SKM-1 (cell line): ENCODE data around the gene TXNL4B.
"Not testable (repeated sequence)": the region's sequence is repeated elsewhere in the genome, so short reads cannot be mapped to it uniquely, and the experiment has no call there.

Source experiments
- DNase-seq: peaks from one replicate; lab custom pipeline; 2025; ENCODE audit not compliant: unreplicated experiment; lab: John Stamatoyannopoulos, UW

TXNL4B gene

DNA sequence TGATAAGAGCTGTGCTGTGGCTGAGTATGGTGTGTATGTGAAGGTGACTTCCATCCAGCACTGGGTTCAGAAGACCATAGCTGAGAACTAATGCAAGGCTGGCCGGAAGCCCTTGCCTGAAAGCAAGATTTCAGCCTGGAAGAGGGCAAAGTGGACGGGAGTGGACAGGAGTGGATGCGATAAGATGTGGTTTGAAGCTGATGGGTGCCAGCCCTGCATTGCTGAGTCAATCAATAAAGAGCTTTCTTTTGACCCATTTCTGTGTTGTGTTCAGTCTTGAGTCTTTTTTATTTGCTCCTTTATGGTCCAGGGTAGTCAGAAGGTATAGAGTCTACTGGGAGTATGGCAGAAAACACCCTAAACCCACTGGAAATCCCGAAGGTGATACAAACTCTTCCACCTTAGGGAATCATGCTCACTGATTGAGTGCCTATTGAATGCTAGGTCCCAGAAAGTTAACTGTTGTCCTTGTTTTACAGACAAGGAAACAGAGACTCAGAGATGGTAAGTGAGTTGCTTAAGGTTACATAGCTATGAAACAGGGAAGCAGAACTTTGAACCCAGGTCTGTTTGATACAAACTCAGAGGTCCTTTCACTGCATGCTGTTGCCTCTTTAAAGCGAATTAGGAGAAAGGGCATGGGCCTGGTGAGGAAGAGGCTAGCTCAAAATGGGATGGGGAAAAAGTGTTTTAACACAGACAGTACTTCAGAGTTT, 16.3 kb downstream of the TXNL4B start:
- not testable (repeated sequence) for DNase-seq

GRCh38 chr16:72075067-72075466, 18.4 kb downstream of the TXNL4B start:
- DNase-seq = not testable (repeated sequence)

- DNase-seq = no peak
Measured at GRCh38 chr16:72073560-72074230, 19.7 kb downstream of the TXNL4B start.

DNA sequence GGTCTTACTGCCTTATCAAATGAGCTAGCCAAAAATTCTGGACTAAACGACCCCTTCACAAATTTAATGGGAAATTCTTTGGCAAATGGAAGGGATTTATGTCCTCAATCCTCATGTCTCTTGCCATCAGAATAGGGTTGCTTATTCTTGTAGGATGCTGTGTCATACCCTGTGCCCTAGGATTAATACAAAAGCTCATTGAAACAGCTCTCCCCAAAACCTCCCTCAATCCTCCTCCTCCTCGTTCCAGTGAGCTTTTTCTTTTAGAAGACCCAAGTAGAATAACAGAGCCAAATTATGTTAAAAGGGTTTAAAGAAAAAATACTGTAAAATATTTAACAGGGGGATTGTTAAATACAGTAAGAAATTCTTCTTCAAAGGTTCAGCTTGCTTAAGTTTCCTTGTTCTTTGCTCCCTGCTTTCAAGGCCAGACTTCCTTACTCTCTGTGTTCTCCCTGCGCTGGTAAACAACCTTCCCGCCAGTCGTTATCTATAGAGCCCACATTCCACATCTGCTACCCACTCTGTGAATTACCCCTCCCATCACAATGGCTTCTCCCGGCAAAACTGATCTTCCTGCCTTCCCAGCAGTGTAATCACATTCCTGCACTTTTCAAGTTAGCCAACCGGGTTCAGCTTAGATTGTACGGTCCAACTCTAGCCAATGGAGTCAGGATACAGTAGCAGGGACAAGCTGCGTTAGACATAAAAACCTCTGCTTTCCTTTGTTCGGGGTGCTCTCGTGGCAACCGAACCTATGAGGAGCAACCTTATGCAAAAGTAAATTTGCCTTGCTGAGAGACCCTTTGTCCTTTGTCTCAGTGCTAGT, 20.7 kb downstream of the TXNL4B start:
- no peak for DNase-seq

DNA sequence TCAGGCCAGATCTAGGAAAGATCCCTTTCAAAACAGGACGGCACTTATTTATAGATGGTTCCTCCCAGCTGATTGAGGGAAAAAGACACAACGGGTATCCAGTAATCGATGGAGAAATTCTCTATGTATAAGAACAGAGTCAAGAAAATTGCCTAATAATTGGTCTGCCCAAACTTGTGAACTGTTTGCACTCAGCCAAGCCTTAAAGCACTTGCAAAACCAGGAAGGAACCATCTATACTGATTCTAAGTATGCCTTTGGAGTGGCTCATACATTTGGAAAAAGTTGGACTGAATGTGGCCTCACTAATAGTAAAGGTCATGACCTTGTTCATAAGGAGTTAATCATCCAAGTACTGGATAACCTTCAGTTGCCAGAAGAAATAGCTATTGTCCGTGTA, 24.5 kb downstream of the TXNL4B start:
- no peak for DNase-seq

DNA sequence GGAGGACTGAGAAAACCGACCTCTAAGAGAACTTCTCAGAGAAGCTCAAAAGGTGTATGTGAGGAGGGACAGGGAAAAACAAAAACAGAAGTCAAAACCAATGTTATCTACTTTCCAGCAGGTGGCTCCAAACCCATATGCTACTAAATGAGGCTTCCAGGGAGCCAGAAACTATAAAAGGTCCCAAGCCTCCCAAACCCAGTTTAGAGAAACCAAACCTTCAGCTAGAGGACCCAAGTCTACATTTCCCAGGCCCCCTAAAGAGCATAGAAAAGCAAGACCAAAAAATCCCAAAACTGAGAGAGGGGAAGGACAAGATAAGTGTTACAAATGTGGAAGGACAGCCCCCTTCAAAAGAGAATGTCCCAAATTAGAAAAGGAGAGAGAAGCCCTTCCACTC, 26.7 kb downstream of the TXNL4B start:
- DNase-seq = peak; percentile 54

DNA sequence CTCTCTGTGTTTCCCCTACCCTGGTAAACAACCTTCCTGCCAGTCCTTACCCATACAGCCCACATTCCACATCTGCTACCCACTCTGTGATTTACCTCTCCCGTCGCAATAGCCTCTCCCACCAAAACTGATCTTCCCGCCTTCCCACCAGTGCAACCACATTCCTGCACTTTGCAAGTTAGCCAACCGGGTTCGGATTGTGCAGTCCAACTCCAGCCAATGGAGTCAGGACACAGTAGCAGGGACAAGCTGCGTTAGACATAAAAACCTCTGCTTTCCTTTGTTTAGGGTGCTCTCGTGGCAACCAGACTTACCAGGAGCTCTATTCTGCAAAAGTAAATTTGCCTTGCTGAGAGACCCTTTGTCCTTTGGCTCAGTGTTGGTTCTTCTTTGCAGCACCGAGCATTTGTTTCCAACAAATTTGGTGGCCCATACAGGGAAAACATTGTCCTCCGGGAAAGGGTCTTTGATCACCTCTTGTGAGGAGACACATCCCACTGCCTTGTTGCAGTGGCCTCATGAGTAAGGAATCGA, 29.0 kb downstream of the TXNL4B start:
- DNase-seq = no peak

- no peak for DNase-seq
Measured at GRCh38 chr16:72061564-72061963, 31.9 kb downstream of the TXNL4B start.

DNA sequence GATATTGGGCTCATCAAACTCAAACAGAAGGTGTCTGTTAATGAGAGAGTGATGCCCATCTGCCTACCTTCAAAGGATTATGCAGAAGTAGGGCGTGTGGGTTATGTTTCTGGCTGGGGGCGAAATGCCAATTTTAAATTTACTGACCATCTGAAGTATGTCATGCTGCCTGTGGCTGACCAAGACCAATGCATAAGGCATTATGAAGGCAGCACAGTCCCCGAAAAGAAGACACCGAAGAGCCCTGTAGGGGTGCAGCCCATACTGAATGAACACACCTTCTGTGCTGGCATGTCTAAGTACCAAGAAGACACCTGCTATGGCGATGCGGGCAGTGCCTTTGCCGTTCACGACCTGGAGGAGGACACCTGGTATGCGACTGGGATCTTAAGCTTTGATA, 33.0 kb downstream of the TXNL4B start:
- DNase-seq = no peak

- DNase-seq = not testable (repeated sequence)
Measured at GRCh38 chr16:72059060-72059459, 34.4 kb downstream of the TXNL4B start.

GRCh38 chr16:72057313-72057712, 36.1 kb downstream of the TXNL4B start:
- not testable (repeated sequence) for DNase-seq

DNA sequence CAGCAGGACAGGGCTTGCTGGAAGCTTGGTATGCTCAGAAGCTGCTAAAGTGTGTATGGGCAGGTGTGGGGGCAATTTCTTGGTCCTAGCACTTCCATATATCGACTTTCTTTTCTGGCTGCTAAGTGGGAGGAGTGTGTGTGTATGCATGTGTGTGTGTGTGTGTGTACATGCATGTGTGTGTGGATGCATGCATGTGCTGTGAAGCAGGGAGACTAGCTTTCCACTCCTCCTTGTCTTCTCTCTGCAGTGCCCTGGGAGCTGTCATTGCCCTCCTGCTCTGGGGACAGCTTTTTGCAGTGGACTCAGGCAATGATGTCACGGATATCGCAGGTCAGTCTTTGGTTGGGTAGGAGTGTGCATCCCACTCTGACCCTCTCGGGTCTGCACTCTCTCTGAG, 37.5 kb downstream of the TXNL4B start:
- no peak for DNase-seq

- DNase-seq = peak; percentile 68
Measured at GRCh38 chr16:72054254-72054847, 39.1 kb downstream of the TXNL4B start, which contains the start of gene HP. Gene HP, plus strand, starts transcription at chr16:72054505. Its CDS starts 148 bp downstream, at chr16:72054653.

- peak; percentile 77 for DNase-seq
Measured at GRCh38 chr16:72051818-72052217, 41.6 kb downstream of the TXNL4B start.

- peak; percentile 46 for DNase-seq
Measured at GRCh38 chr16:72050769-72051464, 42.5 kb downstream of the TXNL4B start.

GRCh38 chr16:72049110-72049509, 44.3 kb downstream of the TXNL4B start:
- DNase-seq = peak; percentile 35

DNA sequence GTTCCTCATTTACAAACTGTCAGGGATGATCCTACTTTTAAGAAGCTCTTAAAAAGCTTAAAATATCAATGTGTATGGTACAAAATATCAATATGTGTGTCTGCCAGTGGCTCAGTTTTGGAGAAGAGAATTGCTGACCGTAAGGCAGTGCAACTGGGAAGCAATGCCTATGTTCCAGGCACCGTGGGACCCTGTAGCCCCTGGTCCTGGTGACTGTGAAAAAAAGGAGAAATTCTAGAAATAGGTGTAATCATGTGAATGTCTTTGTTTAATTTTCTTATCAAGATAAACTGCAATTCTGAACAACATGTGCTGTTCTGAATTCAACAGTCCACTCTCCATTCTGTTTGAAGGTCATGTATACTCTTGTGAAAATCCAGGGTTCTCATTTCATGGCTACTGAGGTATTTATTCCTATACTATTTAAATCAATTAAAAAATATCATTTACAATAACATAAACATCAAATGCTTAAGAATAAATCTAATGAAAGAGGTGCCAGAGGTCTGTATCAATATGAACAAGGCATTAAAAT, 48.5 kb downstream of the TXNL4B start:
- DNase-seq = no peak

GRCh38 chr16:72044296-72044695, 49.1 kb downstream of the TXNL4B start:
- no peak for DNase-seq

DNA sequence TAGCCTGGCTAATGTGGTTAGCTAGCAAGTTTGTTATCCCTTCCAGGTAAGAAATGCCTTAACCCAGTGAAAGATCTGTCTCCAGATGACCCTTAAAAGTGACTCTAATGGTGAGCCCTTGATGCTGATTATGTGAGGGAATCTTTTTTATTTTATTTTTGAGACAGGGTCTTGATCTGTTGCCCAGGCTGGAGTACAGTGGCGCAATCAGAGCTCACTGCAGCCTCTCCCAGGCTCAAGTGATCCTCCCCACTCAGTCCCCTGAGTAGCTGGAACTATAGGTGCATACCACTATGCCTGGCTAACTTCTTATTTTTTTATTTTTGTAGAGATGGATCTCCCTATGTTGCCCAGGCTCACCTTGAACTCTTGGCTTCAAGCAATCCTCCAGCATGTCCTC, 49.9 kb downstream of the TXNL4B start:
- no peak for DNase-seq

- DNase-seq = no peak
Measured at GRCh38 chr16:72043058-72043457, 50.4 kb downstream of the TXNL4B start.
